ENCODE data around the gene NMRK1. TPM values are rescaled to one million over a fixed set of nuclear protein-coding genes. Genes with fewer than 3 reads are reported as not detected.

NMRK1 gene
- total and polyA plus RNA-seq, 2 of the 13 experiments (the other 11 are each of a cell fraction or from before 2014, with no cell fraction given), result 9.1 to 12.9 TPM

- TF ChIP-seq REST (IDR thresholded peaks at IDR 0.05; ENCODE audit: borderline replicate concordance in 1 of 2, low read depth in 1 of 2, low read length in 2 of 2) (peak in 1 of 2 experiments; percentile 23; a peak in 1 of 4 replicates), ZNF10 (CRISPR knock-in tag; IDR thresholded peaks at IDR 0.05; ENCODE audit: borderline replicate concordance, low read depth) (no peak), SAP130 (CRISPR knock-in tag; IDR thresholded peaks at IDR 0.05; ENCODE audit: low read depth) (peak; percentile 52), ZNF138 (CRISPR knock-in tag; IDR thresholded peaks at IDR 0.05; ENCODE audit: low read depth) (no peak), ZNF3 (CRISPR knock-in tag; IDR thresholded peaks at IDR 0.05) (peak; percentile 70; the same call in 1 of the 2 replicates), ZSCAN20 (CRISPR knock-in tag; IDR thresholded peaks at IDR 0.05; ENCODE audit: borderline replicate concordance) (0 out of 2 replicates have a peak, but pooled peaks have one; percentile 15), ZNF468 (CRISPR knock-in tag; IDR thresholded peaks at IDR 0.05) (0 out of 2 replicates have a peak, but pooled peaks have one; percentile 32), PAXIP1 (CRISPR knock-in tag; conservative IDR thresholded peaks at IDR 0.05) (peak; percentile 39), SSRP1 (CRISPR knock-in tag; IDR thresholded peaks at IDR 0.05) (no peak), GPN1 (CRISPR knock-in tag; IDR thresholded peaks at IDR 0.05; ENCODE audit: borderline replicate concordance) (no peak), CBX5 (CRISPR knock-in tag; IDR thresholded peaks at IDR 0.05; ENCODE audit: borderline replicate concordance) (peak; percentile 9; the same call in 1 of the 2 replicates), ATF2 (CRISPR knock-in tag; IDR thresholded peaks at IDR 0.05) (no peak), ZNF441 (CRISPR knock-in tag; IDR thresholded peaks at IDR 0.05; ENCODE audit: borderline replicate concordance) (no peak; the same call in 1 of the 2 replicates), ZKSCAN1 (IDR thresholded peaks at IDR 0.05; ENCODE audit: low read length) (peak; percentile 4; the same call in 1 of the 2 replicates), ZMAT5 (CRISPR knock-in tag; IDR thresholded peaks at IDR 0.05; ENCODE audit: borderline replicate concordance, low read depth) (no peak), ZNF768 (CRISPR knock-in tag; IDR thresholded peaks at IDR 0.05) (peak; percentile 75; the same call in 1 of the 2 replicates), KMT2B (CRISPR knock-in tag; IDR thresholded peaks at IDR 0.05) (no peak; the same call in 1 of the 2 replicates), POLR2G (IDR thresholded peaks at IDR 0.05; ENCODE audit: low read depth, low read length) (peak; percentile 83)
These were observed at the start of gene NMRK1, which contains the start of gene OSTF1 (continued) for GRCh38 chr9:75087824-75088645.

Data from HepG2 (cell line).